ENCODE measurements around the gene DCAF7. TPM values are rescaled to one million over a fixed set of nuclear protein-coding genes. Genes with fewer than 3 reads are reported as not detected.

The DCAF7 gene
- polyA plus RNA-seq, 1 of the 3 experiments (the other 2 are of a cell fraction), result 63.5 TPM

DNA sequence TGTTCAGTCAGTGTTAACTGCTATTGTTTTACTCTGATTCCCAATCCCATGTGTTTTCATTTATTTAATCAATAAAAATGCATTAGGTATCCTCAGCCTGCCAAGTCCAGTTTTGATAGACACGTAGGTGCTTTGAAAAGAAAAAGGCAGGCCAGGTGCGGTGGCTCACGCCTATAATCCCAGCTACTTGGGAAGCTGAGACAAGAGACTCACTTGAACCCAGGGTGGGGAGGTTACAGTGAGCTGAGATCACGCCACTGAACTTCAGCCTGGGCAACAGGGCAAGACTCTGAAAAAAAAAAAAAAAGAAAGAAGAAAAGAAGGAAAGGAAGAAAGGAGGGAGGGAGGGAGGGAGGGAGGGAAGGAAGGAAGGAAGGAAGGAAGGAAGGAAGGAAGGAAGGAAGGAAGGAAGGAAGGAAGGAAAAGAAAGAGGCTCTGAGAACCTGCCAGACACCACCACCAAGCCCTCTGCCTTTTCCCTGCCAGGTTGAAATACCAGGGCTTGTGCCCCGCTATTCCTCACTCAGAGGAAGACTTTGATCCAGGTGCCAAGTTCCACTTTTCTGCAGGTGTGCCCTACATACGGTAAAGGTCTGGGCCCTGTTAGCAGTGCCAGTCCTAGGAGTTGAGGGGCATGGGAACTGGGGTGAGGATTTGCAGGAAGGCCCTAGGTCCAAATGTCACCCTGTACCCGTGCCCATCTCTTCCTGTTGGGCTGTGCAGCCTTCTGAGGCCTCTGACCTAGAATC, 37.2 kb upstream of the DCAF7 start:
- WGBS (ENCODE audit: low lambda C conversion rate), result 62% methylated on average over 7 of the region's 7 CpGs
- CTCF ChIA-PET, result interaction anchor here (0.6 to 1.1 kb wide), 2 partner anchors 16 to 22 kb away, joined by 3 to 4 read pairs; no protein-coding TSS in a partner anchor

DNA sequence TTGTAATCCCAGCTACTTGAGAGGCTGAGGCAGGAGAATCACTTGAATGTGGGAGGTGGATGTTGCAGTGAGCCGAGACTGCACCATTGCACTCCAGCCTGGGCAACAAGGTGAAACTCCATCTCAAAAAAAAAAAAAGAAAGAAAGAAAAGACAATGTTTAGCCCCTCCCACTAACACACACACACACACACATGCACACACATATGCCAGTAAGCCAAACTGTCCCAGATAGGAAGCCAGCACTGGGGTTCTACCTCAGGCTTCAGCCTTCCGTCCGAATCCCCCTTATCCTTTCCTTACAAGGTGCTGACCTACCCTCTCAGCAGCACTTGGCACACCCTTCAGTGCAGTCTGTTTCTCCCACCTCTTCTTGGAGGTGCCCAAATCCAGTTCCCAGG, 35.8 kb upstream of the DCAF7 start:
- Histone ChIP-seq H3F3A (replicated peaks; ENCODE audit: insufficient read depth) (no peaks in the 10 kb centered on the region), H3K4me2 (no peak overlapping the region), H3K9me2 (no peaks in the 10 kb centered on the region), H3K36me3 (replicated peaks in 1 of 2; ENCODE audit: control insufficient read depth in 1 of 2, insufficient read depth in 2 of 2, low read length in 1 of 2) (no peaks in the 10 kb centered on the region), H2AFZ (ENCODE audit: low read depth) (no peak overlapping the region), H3K27ac (ENCODE audit: low read depth in 2 of 2, low read length in 1 of 2) (no peak overlapping the region), H3K4me1 (ENCODE audit: control insufficient read depth in 1 of 2, insufficient read depth in 2 of 2, low read depth in 1 of 2, low read length in 1 of 2) (peaks cover 2 to 9% of the 10 kb centered on the region in 2 experiments; a peak in 1 of 4 replicates), H3K9me3 (no peaks in the 10 kb centered on the region), H4K20me1 (ENCODE audit: insufficient read depth) (no peaks in the 10 kb centered on the region), H3K27me3 (ENCODE audit: insufficient read depth) (peaks cover 19% of the 10 kb centered on the region), H3K4me3 (ENCODE audit: low read depth in 2 of 2, low read length in 1 of 2) (no peak overlapping the region), H3K79me2 (ENCODE audit: insufficient read depth) (no peaks in the 10 kb centered on the region), H3K9ac (no peak overlapping the region)
- ChIA-PET CTCF (interaction anchor here (0.5 to 1.5 kb wide), 5 partner anchors 8 to 36 kb away, joined by 3 to 4 read pairs (median 4); no protein-coding TSS in a partner anchor), POLR2A (no interaction called here)
- no peak for DNase-seq
- 87% methylated on average over 3 of the region's 3 CpGs for WGBS (ENCODE audit: low lambda C conversion rate)
- TF ChIP-seq TAF1 (IDR thresholded peaks at IDR 0.05; ENCODE audit: borderline replicate concordance, low read depth, low read length), result no peak
- TF ChIP-seq, protein P1, sequence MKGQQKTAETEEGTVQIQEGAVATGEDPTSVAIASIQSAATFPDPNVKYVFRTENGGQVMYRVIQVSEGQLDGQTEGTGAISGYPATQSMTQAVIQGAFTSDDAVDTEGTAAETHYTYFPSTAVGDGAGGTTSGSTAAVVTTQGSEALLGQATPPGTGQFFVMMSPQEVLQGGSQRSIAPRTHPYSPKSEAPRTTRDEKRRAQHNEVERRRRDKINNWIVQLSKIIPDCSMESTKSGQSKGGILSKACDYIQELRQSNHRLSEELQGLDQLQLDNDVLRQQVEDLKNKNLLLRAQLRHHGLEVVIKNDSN (IDR thresholded peaks at IDR 0.05; ENCODE audit: borderline replicate concordance, low read depth), result no peak
- TF ChIP-seq RCOR1 (IDR thresholded peaks at IDR 0.05; ENCODE audit: low read length), result no peak
- no peak for TF ChIP-seq NRF1 (IDR thresholded peaks at IDR 0.05; ENCODE audit: low read depth, low read length)
- no peak for TF ChIP-seq POLR2AphosphoS5 (IDR thresholded peaks at IDR 0.05; ENCODE audit: low read depth, low read length)
- TF ChIP-seq, protein P2, sequence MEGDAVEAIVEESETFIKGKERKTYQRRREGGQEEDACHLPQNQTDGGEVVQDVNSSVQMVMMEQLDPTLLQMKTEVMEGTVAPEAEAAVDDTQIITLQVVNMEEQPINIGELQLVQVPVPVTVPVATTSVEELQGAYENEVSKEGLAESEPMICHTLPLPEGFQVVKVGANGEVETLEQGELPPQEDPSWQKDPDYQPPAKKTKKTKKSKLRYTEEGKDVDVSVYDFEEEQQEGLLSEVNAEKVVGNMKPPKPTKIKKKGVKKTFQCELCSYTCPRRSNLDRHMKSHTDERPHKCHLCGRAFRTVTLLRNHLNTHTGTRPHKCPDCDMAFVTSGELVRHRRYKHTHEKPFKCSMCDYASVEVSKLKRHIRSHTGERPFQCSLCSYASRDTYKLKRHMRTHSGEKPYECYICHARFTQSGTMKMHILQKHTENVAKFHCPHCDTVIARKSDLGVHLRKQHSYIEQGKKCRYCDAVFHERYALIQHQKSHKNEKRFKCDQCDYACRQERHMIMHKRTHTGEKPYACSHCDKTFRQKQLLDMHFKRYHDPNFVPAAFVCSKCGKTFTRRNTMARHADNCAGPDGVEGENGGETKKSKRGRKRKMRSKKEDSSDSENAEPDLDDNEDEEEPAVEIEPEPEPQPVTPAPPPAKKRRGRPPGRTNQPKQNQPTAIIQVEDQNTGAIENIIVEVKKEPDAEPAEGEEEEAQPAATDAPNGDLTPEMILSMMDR (IDR thresholded peaks at IDR 0.05), result no peak
- no peak for TF ChIP-seq GATA2 (CRISPR knock-in tag; IDR thresholded peaks at IDR 0.05)
- TF ChIP-seq, protein P3, sequence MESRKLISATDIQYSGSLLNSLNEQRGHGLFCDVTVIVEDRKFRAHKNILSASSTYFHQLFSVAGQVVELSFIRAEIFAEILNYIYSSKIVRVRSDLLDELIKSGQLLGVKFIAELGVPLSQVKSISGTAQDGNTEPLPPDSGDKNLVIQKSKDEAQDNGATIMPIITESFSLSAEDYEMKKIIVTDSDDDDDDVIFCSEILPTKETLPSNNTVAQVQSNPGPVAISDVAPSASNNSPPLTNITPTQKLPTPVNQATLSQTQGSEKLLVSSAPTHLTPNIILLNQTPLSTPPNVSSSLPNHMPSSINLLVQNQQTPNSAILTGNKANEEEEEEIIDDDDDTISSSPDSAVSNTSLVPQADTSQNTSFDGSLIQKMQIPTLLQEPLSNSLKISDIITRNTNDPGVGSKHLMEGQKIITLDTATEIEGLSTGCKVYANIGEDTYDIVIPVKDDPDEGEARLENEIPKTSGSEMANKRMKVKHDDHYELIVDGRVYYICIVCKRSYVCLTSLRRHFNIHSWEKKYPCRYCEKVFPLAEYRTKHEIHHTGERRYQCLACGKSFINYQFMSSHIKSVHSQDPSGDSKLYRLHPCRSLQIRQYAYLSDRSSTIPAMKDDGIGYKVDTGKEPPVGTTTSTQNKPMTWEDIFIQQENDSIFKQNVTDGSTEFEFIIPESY (IDR thresholded peaks at IDR 0.05; ENCODE audit: borderline replicate concordance, low read depth), result no peak
- no peak for TF ChIP-seq RFX5 (IDR thresholded peaks at IDR 0.05; ENCODE audit: low read length)
- no peak for TF ChIP-seq GABPA (IDR thresholded peaks at IDR 0.05; ENCODE audit: low read depth)
- no peak for TF ChIP-seq TEAD4 (IDR thresholded peaks at IDR 0.05; ENCODE audit: borderline replicate concordance, insufficient read depth)
- TF ChIP-seq EZH2phosphoT487 (IDR thresholded peaks at IDR 0.05; ENCODE audit: borderline replicate concordance, low read depth), result no peak
- TF ChIP-seq CHD2 (IDR thresholded peaks at IDR 0.05; ENCODE audit: low read length, partially characterized antibody), result no peak

More for the DNA sequence above, 37.2 kb upstream of the DCAF7 start:
- no peaks in the 10 kb centered on the region for H3K9me3 ChIP-seq
- TF ChIP-seq JUND (IDR thresholded peaks at IDR 0.05) (no peak), NRF1 (IDR thresholded peaks at IDR 0.05; ENCODE audit: low read depth, low read length) (no peak), NFIC (IDR thresholded peaks at IDR 0.05; ENCODE audit: borderline replicate concordance) (no peak), RAD21 (IDR thresholded peaks at IDR 0.05; ENCODE audit: low read length) (no peak), CHD2 (IDR thresholded peaks at IDR 0.05; ENCODE audit: low read length, partially characterized antibody) (no peak)
- H3K27me3 ChIP-seq (ENCODE audit: insufficient read depth), result peaks cover 27% of the 10 kb centered on the region
- H3K79me2 ChIP-seq (ENCODE audit: insufficient read depth), result no peaks in the 10 kb centered on the region
- no peak overlapping the region for H3K4me3 ChIP-seq (ENCODE audit: low read depth in 2 of 2, low read length in 1 of 2)
- no peak overlapping the region for H3K27ac ChIP-seq (ENCODE audit: low read depth in 2 of 2, low read length in 1 of 2)
- H3K9ac ChIP-seq, result no peak overlapping the region
- no peaks in the 10 kb centered on the region for H3K36me3 ChIP-seq (replicated peaks in 1 of 2; ENCODE audit: control insufficient read depth in 1 of 2, insufficient read depth in 2 of 2, low read length in 1 of 2)
- H3K9me2 ChIP-seq, result no peaks in the 10 kb centered on the region
- 0 out of 4 replicates have a peak, but pooled peaks cover 0 to 2% of the 10 kb centered on the region in 2 experiments for H3K4me1 ChIP-seq (ENCODE audit: control insufficient read depth in 1 of 2, insufficient read depth in 2 of 2, low read depth in 1 of 2, low read length in 1 of 2)
- no peaks in the 10 kb centered on the region for H3F3A ChIP-seq (replicated peaks; ENCODE audit: insufficient read depth)
- no peak overlapping the region for H2AFZ ChIP-seq (ENCODE audit: low read depth)
- POLR2A ChIA-PET, result no interaction called here
- no peak for DNase-seq
- H3K4me2 ChIP-seq, result no peak overlapping the region
- H4K20me1 ChIP-seq (ENCODE audit: insufficient read depth), result no peaks in the 10 kb centered on the region

Data from SK-N-SH (cell line).